Measurements from ENCODE around the gene NR2F1-AS1. TPM values are rescaled to one million over a fixed set of nuclear protein-coding genes. Genes with fewer than 3 reads are reported as not detected.

The NR2F1-AS1 gene
- total RNA-seq, 6 experiments from 2014 or later, result 22.9 to 26.2 (median 24.8) TPM

DNA sequence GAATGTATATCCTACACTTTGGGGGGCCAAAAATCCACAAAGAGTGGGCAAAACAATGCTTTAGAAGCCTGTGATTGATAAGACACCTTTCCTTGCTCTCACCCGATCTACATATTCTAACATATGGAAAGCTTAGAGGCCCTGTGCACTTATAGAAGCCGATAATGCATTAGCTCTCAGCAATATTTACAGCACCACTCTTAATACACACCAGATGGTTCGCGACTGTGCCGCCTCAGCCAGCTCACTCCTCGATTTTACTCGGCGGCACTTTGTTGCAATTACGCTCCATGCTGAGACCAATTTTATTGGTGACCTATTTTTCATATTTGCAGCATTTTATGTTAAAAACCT, 20.8 kb upstream of the NR2F1-AS1 start:
- TF ChIP-seq, protein P1, sequence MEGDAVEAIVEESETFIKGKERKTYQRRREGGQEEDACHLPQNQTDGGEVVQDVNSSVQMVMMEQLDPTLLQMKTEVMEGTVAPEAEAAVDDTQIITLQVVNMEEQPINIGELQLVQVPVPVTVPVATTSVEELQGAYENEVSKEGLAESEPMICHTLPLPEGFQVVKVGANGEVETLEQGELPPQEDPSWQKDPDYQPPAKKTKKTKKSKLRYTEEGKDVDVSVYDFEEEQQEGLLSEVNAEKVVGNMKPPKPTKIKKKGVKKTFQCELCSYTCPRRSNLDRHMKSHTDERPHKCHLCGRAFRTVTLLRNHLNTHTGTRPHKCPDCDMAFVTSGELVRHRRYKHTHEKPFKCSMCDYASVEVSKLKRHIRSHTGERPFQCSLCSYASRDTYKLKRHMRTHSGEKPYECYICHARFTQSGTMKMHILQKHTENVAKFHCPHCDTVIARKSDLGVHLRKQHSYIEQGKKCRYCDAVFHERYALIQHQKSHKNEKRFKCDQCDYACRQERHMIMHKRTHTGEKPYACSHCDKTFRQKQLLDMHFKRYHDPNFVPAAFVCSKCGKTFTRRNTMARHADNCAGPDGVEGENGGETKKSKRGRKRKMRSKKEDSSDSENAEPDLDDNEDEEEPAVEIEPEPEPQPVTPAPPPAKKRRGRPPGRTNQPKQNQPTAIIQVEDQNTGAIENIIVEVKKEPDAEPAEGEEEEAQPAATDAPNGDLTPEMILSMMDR (IDR thresholded peaks at IDR 0.05), result no peak

DNA sequence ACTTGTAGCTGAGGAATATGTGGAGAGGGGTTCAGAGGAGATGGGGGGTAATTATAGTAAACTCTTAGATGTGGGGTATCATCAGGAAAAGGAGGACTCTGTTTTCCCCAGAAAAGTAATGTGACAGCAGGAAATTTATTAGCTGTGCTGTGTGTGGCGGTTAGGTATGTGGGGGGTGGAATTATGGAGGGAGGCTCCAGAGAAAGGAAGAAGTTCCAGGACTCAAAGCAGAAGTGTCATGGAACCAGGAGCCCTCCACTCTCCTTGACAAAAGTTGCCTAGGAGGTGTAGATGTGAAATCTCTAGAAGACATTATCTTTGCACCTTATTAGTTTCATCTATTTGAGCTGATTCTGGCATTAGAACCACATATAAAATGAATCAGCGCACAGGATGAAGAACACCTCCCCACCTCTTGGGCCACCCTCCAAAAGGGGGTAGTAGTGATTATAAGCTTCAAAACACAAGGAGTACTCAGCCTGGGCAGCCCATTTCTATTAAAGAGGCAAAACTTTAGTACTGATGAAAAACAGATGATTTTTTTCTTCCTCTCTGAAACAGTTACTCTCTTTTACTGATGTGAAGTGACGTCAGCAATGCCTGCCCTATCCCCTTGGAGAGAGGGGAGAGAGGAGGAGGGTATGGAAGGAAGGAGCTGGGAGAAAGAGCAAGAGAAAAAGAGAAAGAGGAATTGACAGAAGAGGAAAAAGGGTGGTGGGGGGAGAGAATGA, 20.2 kb upstream of the NR2F1-AS1 start:
- TF ChIP-seq, protein P1 (IDR thresholded peaks at IDR 0.05), result no peak
- Mint-ChIP-seq H3K27ac (no peak overlapping the region), H3K36me3 (ENCODE audit: low read depth) (peaks cover under 1% of the 10 kb centered on the region), H3K9me3 (peaks cover under 1% of the 10 kb centered on the region; the same call in 1 of the 2 replicates), H3K4me3 (no peak overlapping the region), H3K4me1 (ENCODE audit: low read depth) (peaks cover 21% of the 10 kb centered on the region; the same call in 1 of the 2 replicates), H3K27me3 (ENCODE audit: insufficient read depth) (peaks cover 13% of the 10 kb centered on the region)
- no peak for DNase-seq

More for the DNA sequence above, 20.8 kb upstream of the NR2F1-AS1 start:
- H3K4me1 Mint-ChIP-seq (ENCODE audit: low read depth), result peaks cover 26% of the 10 kb centered on the region
- no peak overlapping the region for H3K4me3 Mint-ChIP-seq
- H3K27ac Mint-ChIP-seq, result no peak overlapping the region
- H3K9me3 Mint-ChIP-seq, result no peaks in the 10 kb centered on the region
- H3K27me3 Mint-ChIP-seq (ENCODE audit: insufficient read depth), result peaks cover 13% of the 10 kb centered on the region
- no peak for DNase-seq
- H3K36me3 Mint-ChIP-seq (ENCODE audit: low read depth), result no peaks in the 10 kb centered on the region

DNA sequence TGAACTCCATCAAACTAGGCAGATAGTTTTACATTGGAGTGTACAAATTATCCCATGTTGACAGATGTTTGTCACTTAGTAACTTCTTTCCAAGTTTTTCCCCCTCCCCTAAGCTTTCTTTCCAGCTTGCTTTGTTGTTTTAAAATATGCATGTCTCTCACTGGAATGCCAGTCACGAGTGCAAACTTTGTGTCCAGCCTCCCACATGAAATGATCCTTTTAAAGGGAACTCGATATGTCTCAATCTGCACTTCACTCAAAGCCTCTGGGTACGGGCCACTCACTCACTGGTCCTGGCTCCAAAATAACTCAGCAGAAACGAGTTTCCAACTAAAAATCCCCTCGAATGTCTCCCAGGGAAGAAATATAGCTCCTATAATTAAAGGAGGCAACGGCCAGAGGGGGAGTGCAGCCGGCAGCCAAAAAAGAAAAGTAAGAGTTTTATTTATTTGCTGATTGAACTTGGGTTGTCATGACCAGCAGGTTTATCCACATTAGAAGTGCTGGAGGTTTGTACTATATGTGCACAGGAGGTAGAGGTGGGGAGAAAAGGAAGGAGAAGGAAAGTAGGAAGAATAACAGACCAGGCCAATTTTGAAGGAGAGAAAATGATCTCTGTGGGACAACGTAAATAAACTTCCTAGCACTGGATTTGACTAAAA, 19.5 kb upstream of the NR2F1-AS1 start:
- TF ChIP-seq, protein P1 (IDR thresholded peaks at IDR 0.05), result no peak
- no peak for DNase-seq
- H3K27me3 Mint-ChIP-seq (ENCODE audit: insufficient read depth), result peaks cover 15% of the 10 kb centered on the region
- no peak overlapping the region for H3K27ac Mint-ChIP-seq
- no peak overlapping the region for H3K4me3 Mint-ChIP-seq
- peaks cover 18% of the 10 kb centered on the region; the same call in 1 of the 2 replicates for H3K4me1 Mint-ChIP-seq (ENCODE audit: low read depth)
- H3K36me3 Mint-ChIP-seq (ENCODE audit: low read depth), result peaks cover 8% of the 10 kb centered on the region
- peaks cover 5% of the 10 kb centered on the region; the same call in 1 of the 2 replicates for H3K9me3 Mint-ChIP-seq

DNA sequence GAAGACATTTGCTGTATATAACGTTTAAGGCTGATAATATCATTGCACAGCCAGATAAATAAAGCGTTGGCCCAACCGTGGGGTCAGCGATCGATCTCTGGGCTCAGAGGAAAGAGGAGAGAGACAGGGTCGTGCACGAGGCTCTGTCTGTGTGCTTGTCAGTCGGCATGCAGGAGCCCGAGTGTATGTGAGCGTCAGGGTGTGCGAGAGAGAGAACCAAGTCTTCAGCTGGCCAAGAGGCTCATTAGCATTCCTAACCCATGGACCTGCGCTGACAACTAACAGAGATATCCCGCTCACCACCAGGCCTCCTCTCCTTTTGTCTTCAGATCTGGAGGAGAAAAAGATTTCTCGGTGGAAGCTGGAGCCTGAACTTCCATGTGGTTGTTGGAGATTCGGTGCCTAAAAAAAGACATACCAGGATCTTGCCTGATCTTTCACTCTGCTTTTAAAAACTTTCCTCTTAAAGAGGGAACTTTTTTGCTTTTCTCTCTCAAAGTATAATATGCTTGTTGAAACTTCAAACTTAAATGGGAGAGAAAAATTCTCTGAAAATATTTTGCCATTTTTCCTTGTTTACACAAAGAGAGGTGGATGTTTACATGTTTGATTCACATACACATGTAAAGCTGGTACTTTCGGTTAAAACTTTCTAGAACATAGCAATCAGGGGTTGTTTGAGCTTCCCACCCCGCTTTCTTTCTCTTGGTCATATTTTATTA, 18.5 kb upstream of the NR2F1-AS1 start:
- peaks cover 6% of the 10 kb centered on the region for H3K27me3 Mint-ChIP-seq (ENCODE audit: insufficient read depth)
- no peak overlapping the region for H3K27ac Mint-ChIP-seq
- no peak for DNase-seq
- no peak overlapping the region for H3K4me3 Mint-ChIP-seq
- TF ChIP-seq, protein P1 (IDR thresholded peaks at IDR 0.05), result no peak
- peaks cover 12% of the 10 kb centered on the region; the same call in 1 of the 2 replicates for H3K4me1 Mint-ChIP-seq (ENCODE audit: low read depth)
- H3K9me3 Mint-ChIP-seq, result peaks cover 5% of the 10 kb centered on the region; the same call in 1 of the 2 replicates
- peaks cover 10% of the 10 kb centered on the region for H3K36me3 Mint-ChIP-seq (ENCODE audit: low read depth)

DNA sequence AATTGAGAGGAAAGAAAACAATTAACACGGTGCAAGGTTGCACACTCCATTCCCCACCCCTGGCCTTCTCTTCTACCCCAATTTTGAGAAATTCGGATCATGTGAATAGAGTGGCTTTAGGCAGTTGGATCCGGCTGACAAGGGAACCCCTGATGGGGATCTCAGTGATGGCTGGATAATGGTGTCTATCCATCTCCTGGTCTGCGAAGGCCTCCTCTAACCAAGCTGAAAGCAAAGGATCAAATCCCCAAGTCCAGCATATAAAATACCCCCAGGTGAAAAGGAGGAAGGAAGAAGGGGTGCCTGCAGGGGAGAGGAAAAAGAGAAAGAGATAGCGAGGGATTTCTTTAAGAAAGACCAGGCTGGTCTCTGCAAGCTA, 18.0 kb upstream of the NR2F1-AS1 start:
- H3K4me1 Mint-ChIP-seq (ENCODE audit: low read depth), result peaks cover 10% of the 10 kb centered on the region; the same call in 1 of the 2 replicates
- peaks cover 6% of the 10 kb centered on the region for H3K27me3 Mint-ChIP-seq (ENCODE audit: insufficient read depth)
- TF ChIP-seq, protein P1 (IDR thresholded peaks at IDR 0.05), result no peak
- H3K36me3 Mint-ChIP-seq (ENCODE audit: low read depth), result peaks cover 16% of the 10 kb centered on the region
- no peak for DNase-seq
- H3K9me3 Mint-ChIP-seq, result peaks cover 5% of the 10 kb centered on the region; the same call in 1 of the 2 replicates
- H3K4me3 Mint-ChIP-seq, result no peak overlapping the region
- H3K27ac Mint-ChIP-seq, result no peak overlapping the region

All from HFFc6 (cell line).